SHP77 (cell line): ENCODE results near the gene OSGIN1.
"Not testable (repeated sequence)": the region's sequence is repeated elsewhere in the genome, so short reads cannot be mapped to it uniquely, and the experiment has no call there.

Experiments
- DNase-seq, 2 experiments: peaks; one replicate each; lab custom pipeline; 2025; lab: John Stamatoyannopoulos, UW

The OSGIN1 gene

GRCh38 chr16:83940630-83941378, 12.2 kb upstream of the OSGIN1 start:
- no peak for DNase-seq

- DNase-seq, result not testable (repeated sequence)
Measured at GRCh38 chr16:83941546-83941945, 11.5 kb upstream of the OSGIN1 start.

GRCh38 chr16:83942074-83942473, 11.0 kb upstream of the OSGIN1 start:
- no peak for DNase-seq

- DNase-seq, result no peak
Measured at GRCh38 chr16:83942815-83943515, 10.1 kb upstream of the OSGIN1 start.

GRCh38 chr16:83943516-83944050, 9.5 kb upstream of the OSGIN1 start:
- no peak for DNase-seq

- DNase-seq, result no peak
Measured at GRCh38 chr16:83945587-83945986, 7.5 kb upstream of the OSGIN1 start.

GRCh38 chr16:83946154-83946780, 6.8 kb upstream of the OSGIN1 start:
- no peak for DNase-seq

GRCh38 chr16:83946781-83947566, 6.1 kb upstream of the OSGIN1 start:
- no peak for DNase-seq

GRCh38 chr16:83947642-83948234, 5.3 kb upstream of the OSGIN1 start:
- DNase-seq, result no peak

- no peak for DNase-seq
Measured at GRCh38 chr16:83948914-83949723, 3.9 kb upstream of the OSGIN1 start.

GRCh38 chr16:83949724-83950001, 3.4 kb upstream of the OSGIN1 start:
- DNase-seq, result no peak

- DNase-seq, result not testable (repeated sequence)
Measured at GRCh38 chr16:83950862-83951399, 2.1 kb upstream of the OSGIN1 start.

GRCh38 chr16:83951544-83951943, 1.5 kb upstream of the OSGIN1 start:
- no peak for DNase-seq

GRCh38 chr16:83952587-83952939, 477 bp upstream of the OSGIN1 start:
- peak; percentile 39 to 61 for DNase-seq

- peak; percentile 17 to 58 for DNase-seq
Measured at GRCh38 chr16:83953796-83954576, 946 bp downstream of the OSGIN1 start.

- no peak for DNase-seq
Measured at GRCh38 chr16:83954577-83955016, 1.6 kb downstream of the OSGIN1 start.

GRCh38 chr16:83955218-83956130, 2.4 kb downstream of the OSGIN1 start:
- DNase-seq, result no peak
